ENCODE results near the gene ZNF827.

GRCh38 chr4:145881989-145882388 is 56.6 kb downstream of the ZNF827 start:
- TF ChIP-seq CTCF (IDR thresholded peaks at IDR 0.05) (no peak), POLR2A (IDR thresholded peaks at IDR 0.05) (no peak)
